ENCODE results near the gene DDAH1.

GRCh38 chr1:85378534-85378933 is 86.4 kb downstream of the DDAH1 start:
- TF ChIP-seq, protein P1, sequence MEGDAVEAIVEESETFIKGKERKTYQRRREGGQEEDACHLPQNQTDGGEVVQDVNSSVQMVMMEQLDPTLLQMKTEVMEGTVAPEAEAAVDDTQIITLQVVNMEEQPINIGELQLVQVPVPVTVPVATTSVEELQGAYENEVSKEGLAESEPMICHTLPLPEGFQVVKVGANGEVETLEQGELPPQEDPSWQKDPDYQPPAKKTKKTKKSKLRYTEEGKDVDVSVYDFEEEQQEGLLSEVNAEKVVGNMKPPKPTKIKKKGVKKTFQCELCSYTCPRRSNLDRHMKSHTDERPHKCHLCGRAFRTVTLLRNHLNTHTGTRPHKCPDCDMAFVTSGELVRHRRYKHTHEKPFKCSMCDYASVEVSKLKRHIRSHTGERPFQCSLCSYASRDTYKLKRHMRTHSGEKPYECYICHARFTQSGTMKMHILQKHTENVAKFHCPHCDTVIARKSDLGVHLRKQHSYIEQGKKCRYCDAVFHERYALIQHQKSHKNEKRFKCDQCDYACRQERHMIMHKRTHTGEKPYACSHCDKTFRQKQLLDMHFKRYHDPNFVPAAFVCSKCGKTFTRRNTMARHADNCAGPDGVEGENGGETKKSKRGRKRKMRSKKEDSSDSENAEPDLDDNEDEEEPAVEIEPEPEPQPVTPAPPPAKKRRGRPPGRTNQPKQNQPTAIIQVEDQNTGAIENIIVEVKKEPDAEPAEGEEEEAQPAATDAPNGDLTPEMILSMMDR (IDR thresholded peaks at IDR 0.05) = no peak
- no peak for TF ChIP-seq POLR2A (IDR thresholded peaks at IDR 0.05)
